Erythroblast (primary cell): ENCODE data around the gene UBXN11.

Source experiments
- GATA1 ChIP-seq: IDR thresholded peaks from 2 replicates; pipeline ENCODE4 v1.6.1; 2011; ENCODE audit warnings: low read depth, mild to moderate bottlenecking, control low read depth, low read length, moderate library complexity
- POLR2A ChIP-seq: IDR thresholded peaks from 2 replicates; pipeline ENCODE4 v1.6.1; 2011; ENCODE audit warnings: mild to moderate bottlenecking, low read length

- TF ChIP-seq POLR2A (no peak), GATA1 (no peak)
Observed at GRCh38 chr1:26293911-26294463, 12.4 kb downstream of the UBXN11 start.
